H1 (cell line): ENCODE measurements around the gene CCSAP. TPM values are rescaled to one million over a fixed set of nuclear protein-coding genes. Genes with fewer than 3 reads are reported as not detected.

ENCODE experiments used
- NANOG ChIP-seq: IDR thresholded peaks from 2 replicates; pipeline ENCODE4 v1.6.1; 2011; ENCODE audit warnings: low read length, low read depth, mild to moderate bottlenecking, inconsistent platforms; ENCODE audit not compliant: insufficient read depth, poor library complexity, severe bottlenecking
- POLR2AphosphoS5 ChIP-seq: IDR thresholded peaks from 2 replicates; pipeline ENCODE4 v1.6.1; 2011; ENCODE audit warnings: low read depth, low read length
- polyA plus RNA-seq, 7 experiments: library from polyadenylated mRNA; depleted of rRNA in 3 of 7; stranded (reverse) in 5 of 7; unstranded in 2 of 7; fragments of >200 nt in 5 of 7; fragments of 200-250 nt in 2 of 7; gene quantifications; 1 replicate in 5 of 7; 2 replicates in 1 of 7; 4 replicates in 1 of 7; pipeline versions ENCODE4 v1.2.1 to v1.2.3, GENCODE V29; 2011 to 2013; ENCODE audit warnings: missing spikeins in 2 of 7, mixed read lengths in 2 of 7
- total RNA-seq: library from RNA; stranded (reverse); fragmentation: NEBNext Ultra II Directional; extraction: Animal tissue kit (Norgen Biotek cat#: 25700); gene quantifications from 2 replicates; pipeline ENCODE4 v1.2.1, GENCODE V29; 2021

CCSAP gene
- total and polyA plus RNA-seq, 2 of the 8 experiments (the other 6 are each of a cell fraction or from before 2014, with no cell fraction given), result 3.5 to 17.2 TPM

GRCh38 chr1:229281339-229281926 is 61.4 kb downstream of the CCSAP start (continued):
- TF ChIP-seq NANOG (no peak), POLR2AphosphoS5 (no peak)
